Endodermal cell (in vitro differentiated cells): Measurements from ENCODE around the gene TRPM3. TPM values are rescaled to one million over a fixed set of nuclear protein-coding genes. Genes with fewer than 3 reads are reported as not detected.

ENCODE experiments used
- DNase-seq: peaks from one replicate; pipeline ENCODE4 v3.0.0-alpha.2; 2017
- H3K27ac ChIP-seq: 2 replicates; pipeline ENCODE4 v1.5.1; 2013; ENCODE audit warnings: mild to moderate bottlenecking, low read depth, low read length, moderate library complexity
- H3K27me3 ChIP-seq: 2 replicates; pipeline ENCODE4 v1.6.1; 2013; ENCODE audit warnings: mild to moderate bottlenecking, low read length, moderate library complexity; ENCODE audit not compliant: insufficient read depth, control insufficient read depth, poor library complexity, severe bottlenecking
- H3K36me3 ChIP-seq: 2 replicates; pipeline ENCODE4 v1.7.0; 2013; ENCODE audit warnings: mild to moderate bottlenecking, low read length, moderate library complexity; ENCODE audit not compliant: control insufficient read depth, insufficient read depth
- H3K4me1 ChIP-seq: one replicate; pipeline ENCODE4 v1.7.0; 2013; ENCODE audit warnings: low read length; ENCODE audit not compliant: control insufficient read depth, insufficient read depth
- H3K4me3 ChIP-seq: 2 replicates; pipeline ENCODE4 v1.5.1; 2013; ENCODE audit warnings: mild to moderate bottlenecking, low read length, moderate library complexity
- H3K9ac ChIP-seq: 2 replicates; pipeline ENCODE4 v1.6.1; 2013; ENCODE audit warnings: mild to moderate bottlenecking, low read length, moderate library complexity; ENCODE audit not compliant: poor library complexity, severe bottlenecking; ENCODE audit errors: extremely low read depth
- H3K9me3 ChIP-seq: 2 replicates; pipeline ENCODE4 v1.6.1; 2013; ENCODE audit warnings: mild to moderate bottlenecking, low read length, moderate library complexity; ENCODE audit not compliant: control insufficient read depth
- H3K27ac Mint-ChIP-seq: 2 replicates; pipeline ENCODE4 v1.8.0; 2020; ENCODE audit warnings: mixed read lengths
- H3K27me3 Mint-ChIP-seq: 2 replicates; pipeline ENCODE4 v1.8.0; 2021; ENCODE audit warnings: mild to moderate bottlenecking, mixed read lengths; ENCODE audit not compliant: insufficient read depth
- H3K36me3 Mint-ChIP-seq: 2 replicates; pipeline ENCODE4 v1.8.0; 2020; ENCODE audit warnings: low read depth, mixed read lengths
- H3K4me1 Mint-ChIP-seq: 2 replicates; pipeline ENCODE4 v1.8.0; 2020; ENCODE audit warnings: mixed read lengths
- H3K4me3 Mint-ChIP-seq: 2 replicates; pipeline ENCODE4 v1.8.0; 2020; ENCODE audit warnings: mild to moderate bottlenecking, moderate library complexity, mixed read lengths
- H3K9me3 Mint-ChIP-seq: 2 replicates; pipeline ENCODE4 v1.8.0; 2020; ENCODE audit warnings: mild to moderate bottlenecking, mixed read lengths
- CTCF ChIP-seq: fragments of 200-600 bp; sonication (generic); conservative IDR thresholded peaks from 2 replicates; pipeline ENCODE4 v1.5.0; 2021; ENCODE audit warnings: antibody characterized with exemption, mild to moderate bottlenecking
- WGBS, 2 experiments: methylation state at CpG; one replicate each; pipeline versions ENCODE4 v1.1.5 to v1.1.7; 2013; ENCODE audit warnings: missing lambda C conversion rate in 2 of 2, mixed read lengths in 1 of 2; ENCODE audit not compliant: insufficient coverage in 1 of 2, insufficient read length in 1 of 2; 5-methylcytosine and 5-hydroxymethylcytosine counted together
- total RNA-seq, 2 donors: library from RNA; stranded (reverse); fragmentation: NEBNext Ultra II Directional in 1 of 2; extraction: Animal tissue kit (Norgen Biotek cat#: 25700) in 1 of 2; gene quantifications; 2 replicates in 1 of 2; 3 replicates in 1 of 2; pipeline ENCODE4 v1.2.1, GENCODE V29; 2021

The TRPM3 gene
- total RNA-seq, 2 donors from 2014 or later: 1.8 to 2.5 TPM

DNA sequence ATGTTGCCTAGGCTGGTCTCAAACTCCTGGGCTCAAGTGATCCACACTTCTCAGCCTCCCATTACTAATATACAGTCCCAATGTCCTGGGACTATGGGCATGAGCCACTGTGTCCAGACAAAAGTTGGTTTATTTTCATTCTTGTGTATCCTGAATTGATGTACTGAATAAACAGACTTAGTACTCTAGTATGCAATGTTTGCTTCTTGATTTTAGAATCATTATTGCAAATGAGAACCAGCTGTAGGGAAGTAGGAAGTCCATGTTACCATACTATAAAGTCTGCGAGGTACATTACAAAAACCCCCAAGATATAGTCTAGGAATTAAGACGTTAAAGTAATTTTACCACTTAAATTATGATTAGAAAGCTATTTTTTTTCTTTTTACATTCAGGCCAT lies 372.4 kb downstream of the TRPM3 start:
- H3K9me3 ChIP-seq: no peaks in the 10 kb centered on the region
- 92% methylated on average over 2 of the region's 2 CpGs; no CpG with 5 or more reads in 1 of the 2 experiments for WGBS, 2 experiments
- peaks cover 12% of the 10 kb centered on the region for H3K4me1 Mint-ChIP-seq
- no peaks in the 10 kb centered on the region for H3K27me3 Mint-ChIP-seq
- H3K4me3 ChIP-seq: no peak overlapping the region
- H3K27ac ChIP-seq: no peak overlapping the region
- no peak overlapping the region for H3K9ac ChIP-seq
- no peak for DNase-seq
- no peak overlapping the region for H3K4me3 Mint-ChIP-seq
- H3K4me1 ChIP-seq: no peaks in the 10 kb centered on the region
- no peak overlapping the region for H3K27ac Mint-ChIP-seq
- H3K36me3 ChIP-seq: no peaks in the 10 kb centered on the region
- H3K9me3 Mint-ChIP-seq: no peaks in the 10 kb centered on the region
- TF ChIP-seq CTCF: no peak
- no peaks in the 10 kb centered on the region for H3K27me3 ChIP-seq
- no peaks in the 10 kb centered on the region for H3K36me3 Mint-ChIP-seq

DNA sequence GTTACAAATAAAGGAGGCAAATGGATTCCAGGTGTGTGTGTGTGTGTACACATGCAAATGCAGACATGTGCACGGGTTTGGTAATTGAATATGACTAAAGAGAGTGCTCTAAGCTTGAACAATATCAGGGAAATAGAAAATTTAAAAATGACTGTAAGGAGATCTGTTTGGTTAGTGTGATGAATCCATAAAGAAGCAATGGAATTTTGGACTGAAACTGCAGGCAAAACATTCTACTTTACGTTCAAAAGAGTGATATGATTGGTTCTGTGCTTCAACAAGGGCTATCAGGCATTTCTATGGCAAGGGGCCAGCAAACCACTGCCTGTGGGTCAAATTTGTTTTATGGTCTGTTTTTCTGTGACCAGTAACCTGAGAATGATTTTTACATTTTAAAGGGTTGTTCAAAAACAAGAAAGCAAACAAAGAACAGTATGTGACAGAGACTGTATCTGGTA lies 374.1 kb downstream of the TRPM3 start:
- DNase-seq: no peak
- WGBS, 2 experiments: 80 to 90% methylated on average over 2 of the region's 2 CpGs
- no peak for TF ChIP-seq CTCF

DNA sequence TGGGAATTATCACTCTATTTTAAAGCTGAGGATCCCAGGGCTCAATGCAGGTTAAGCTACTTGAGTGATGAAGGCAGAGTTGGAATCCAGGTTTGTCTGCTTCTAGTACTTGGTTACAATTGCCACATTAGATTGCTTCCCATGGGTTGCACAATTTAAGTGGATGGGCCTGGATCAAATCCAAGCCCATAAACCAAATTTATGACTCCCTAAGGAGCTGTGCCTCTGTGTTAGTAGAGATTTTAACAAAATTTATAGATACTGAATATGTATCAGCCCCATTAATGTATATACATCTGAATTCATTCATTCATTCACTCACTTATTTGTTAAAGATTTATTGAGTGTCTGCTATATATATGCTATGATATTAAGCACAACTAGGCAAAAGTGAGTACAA lies 374.7 kb downstream of the TRPM3 start:
- H3K27me3 Mint-ChIP-seq: no peaks in the 10 kb centered on the region
- no peak overlapping the region for H3K4me3 Mint-ChIP-seq
- DNase-seq: no peak
- Histone ChIP-seq H3K9me3 (no peaks in the 10 kb centered on the region), H3K4me3 (no peak overlapping the region), H3K9ac (no peak overlapping the region), H3K4me1 (no peaks in the 10 kb centered on the region), H3K36me3 (no peaks in the 10 kb centered on the region), H3K27ac (no peak overlapping the region), H3K27me3 (no peaks in the 10 kb centered on the region)
- H3K4me1 Mint-ChIP-seq: peaks cover 6% of the 10 kb centered on the region
- H3K27ac Mint-ChIP-seq: no peak overlapping the region
- TF ChIP-seq CTCF: no peak
- no peaks in the 10 kb centered on the region for H3K9me3 Mint-ChIP-seq
- H3K36me3 Mint-ChIP-seq: no peaks in the 10 kb centered on the region

More for the DNA sequence above, 374.1 kb downstream of the TRPM3 start:
- no peaks in the 10 kb centered on the region for H3K36me3 Mint-ChIP-seq
- no peak overlapping the region for H3K4me3 Mint-ChIP-seq
- Histone ChIP-seq H3K36me3 (no peaks in the 10 kb centered on the region), H3K4me1 (no peaks in the 10 kb centered on the region), H3K4me3 (no peak overlapping the region), H3K27me3 (no peaks in the 10 kb centered on the region), H3K27ac (no peak overlapping the region), H3K9me3 (no peaks in the 10 kb centered on the region), H3K9ac (no peak overlapping the region)
- H3K4me1 Mint-ChIP-seq: peaks cover 6% of the 10 kb centered on the region
- no peaks in the 10 kb centered on the region for H3K27me3 Mint-ChIP-seq
- no peaks in the 10 kb centered on the region for H3K9me3 Mint-ChIP-seq
- H3K27ac Mint-ChIP-seq: no peak overlapping the region
